GM12864 (cell line): ENCODE measurements around the gene SKA2.

Source experiments
- DNase-seq: peaks from one replicate; pipeline ENCODE4 v3.0.0-alpha.2; 2011; ENCODE audit warnings: low read depth
- H3K4me3 ChIP-seq: 2 replicates; pipeline ENCODE4 v1.5.1; 2011; ENCODE audit warnings: mild to moderate bottlenecking, low read depth, low read length, control low read depth
- TF ChIP-seq, protein P1 (sequence below): IDR thresholded peaks from 2 replicates; pipeline ENCODE4 v1.5.1; 2011; ENCODE audit warnings: low read depth, mild to moderate bottlenecking, moderate library complexity, low read length, control low read depth, inconsistent platforms; ENCODE audit errors: missing control alignments

SKA2 gene

DNA sequence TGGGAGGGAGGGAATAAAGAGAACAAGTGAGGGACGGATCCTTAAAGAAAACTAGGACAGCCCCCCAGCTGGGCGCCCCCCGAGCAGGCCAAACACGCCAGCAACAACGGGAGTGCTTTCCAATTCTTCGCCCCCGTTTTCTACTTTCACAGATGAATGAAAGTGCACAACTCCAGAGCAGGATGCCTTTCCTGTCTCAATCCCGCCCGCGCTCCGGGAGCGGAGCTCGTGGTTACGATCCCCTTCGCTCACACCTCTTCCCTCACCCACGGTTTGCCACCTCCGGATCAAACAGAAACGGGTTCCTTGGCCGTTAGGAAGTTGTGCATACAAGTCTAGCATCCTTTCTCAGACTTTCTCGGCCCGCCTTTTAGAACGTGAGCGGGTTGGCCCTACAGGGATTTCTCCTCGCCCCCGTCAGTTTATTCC is 680 bp downstream of the SKA2 start:
- no peak for DNase-seq
- peak overlapping the region; percentile 73 for H3K4me3 ChIP-seq
- TF ChIP-seq, protein P1, sequence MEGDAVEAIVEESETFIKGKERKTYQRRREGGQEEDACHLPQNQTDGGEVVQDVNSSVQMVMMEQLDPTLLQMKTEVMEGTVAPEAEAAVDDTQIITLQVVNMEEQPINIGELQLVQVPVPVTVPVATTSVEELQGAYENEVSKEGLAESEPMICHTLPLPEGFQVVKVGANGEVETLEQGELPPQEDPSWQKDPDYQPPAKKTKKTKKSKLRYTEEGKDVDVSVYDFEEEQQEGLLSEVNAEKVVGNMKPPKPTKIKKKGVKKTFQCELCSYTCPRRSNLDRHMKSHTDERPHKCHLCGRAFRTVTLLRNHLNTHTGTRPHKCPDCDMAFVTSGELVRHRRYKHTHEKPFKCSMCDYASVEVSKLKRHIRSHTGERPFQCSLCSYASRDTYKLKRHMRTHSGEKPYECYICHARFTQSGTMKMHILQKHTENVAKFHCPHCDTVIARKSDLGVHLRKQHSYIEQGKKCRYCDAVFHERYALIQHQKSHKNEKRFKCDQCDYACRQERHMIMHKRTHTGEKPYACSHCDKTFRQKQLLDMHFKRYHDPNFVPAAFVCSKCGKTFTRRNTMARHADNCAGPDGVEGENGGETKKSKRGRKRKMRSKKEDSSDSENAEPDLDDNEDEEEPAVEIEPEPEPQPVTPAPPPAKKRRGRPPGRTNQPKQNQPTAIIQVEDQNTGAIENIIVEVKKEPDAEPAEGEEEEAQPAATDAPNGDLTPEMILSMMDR: no peak

DNA sequence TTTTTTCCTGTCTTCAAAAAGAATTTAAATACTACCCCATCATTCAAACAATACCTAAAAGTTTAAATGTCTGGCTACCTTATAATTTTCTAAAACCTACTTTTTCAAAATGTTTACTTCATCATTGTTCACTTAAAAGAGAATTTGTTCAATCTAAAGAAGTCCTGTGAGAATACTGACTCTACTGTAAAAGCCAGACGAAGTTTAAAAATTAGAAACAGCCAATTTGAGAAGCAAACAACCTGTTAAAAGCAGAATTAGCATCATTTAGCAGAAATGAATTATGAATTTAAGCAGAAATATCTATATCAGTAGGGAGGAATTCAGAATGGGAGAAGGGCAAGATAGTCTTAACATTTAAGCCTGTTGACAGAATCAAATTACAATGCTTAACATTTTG is 2.1 kb downstream of the SKA2 start:
- peak overlapping the region; percentile 73; the same call in 1 of the 2 replicates for H3K4me3 ChIP-seq
- TF ChIP-seq, protein P1: no peak

GRCh38 chr17:59151591-59151990 is 3.4 kb downstream of the SKA2 start:
- H3K4me3 ChIP-seq: no peak overlapping the region
- DNase-seq: no peak
- TF ChIP-seq, protein P1: no peak

More for the DNA sequence above, 2.1 kb downstream of the SKA2 start:
- DNase-seq: no peak

DNA sequence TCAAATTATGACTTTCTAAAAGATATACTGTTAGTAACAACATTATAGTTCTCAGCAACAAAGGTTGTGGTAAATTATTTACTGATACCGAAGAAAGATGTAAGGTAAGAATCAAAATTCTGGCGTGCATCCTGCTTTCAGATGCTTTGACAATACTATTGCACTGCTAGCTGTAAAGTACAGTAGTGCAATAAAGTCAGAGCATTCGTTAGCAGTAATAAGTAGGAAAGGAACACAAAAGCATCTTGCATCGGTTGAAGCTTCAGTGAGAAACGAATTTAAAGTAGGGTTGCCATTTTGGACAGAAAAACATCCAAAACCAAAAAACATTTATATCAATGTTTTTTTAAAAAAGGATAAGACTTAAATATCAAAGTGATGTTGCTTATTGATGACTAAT is 4.0 kb downstream of the SKA2 start:
- H3K4me3 ChIP-seq: no peak overlapping the region
- TF ChIP-seq, protein P1: no peak
- DNase-seq: no peak

DNA sequence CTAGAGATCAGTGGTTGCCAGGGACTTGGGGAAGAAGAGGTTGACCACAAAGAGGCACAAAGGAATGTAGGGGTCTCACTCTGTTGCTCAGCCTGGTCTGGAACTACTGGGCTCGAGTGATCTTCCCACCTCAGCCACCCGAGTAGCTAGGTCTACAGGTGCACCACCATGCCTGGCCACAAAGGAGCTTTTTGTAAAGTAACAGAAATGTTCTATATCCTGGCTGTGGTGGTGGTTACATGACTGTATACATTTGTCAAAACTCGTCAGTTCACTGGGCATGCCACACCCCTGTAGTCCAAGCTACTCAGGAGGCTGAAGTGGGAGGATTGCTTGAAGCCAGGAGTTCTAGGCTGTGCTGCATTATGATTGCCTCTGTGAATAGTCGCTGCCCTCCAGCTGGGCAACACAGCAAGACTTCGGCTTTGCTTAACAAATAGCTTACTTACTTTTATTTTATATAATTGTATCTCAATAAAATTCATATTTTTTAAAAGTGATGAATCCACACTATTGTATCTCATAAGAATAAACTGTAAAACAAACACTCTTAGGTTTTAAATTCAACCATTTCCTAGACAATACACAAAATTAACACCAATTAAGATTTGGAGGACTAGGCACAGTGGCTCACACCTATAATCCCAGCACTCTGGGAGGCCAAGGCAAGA is 5.0 kb downstream of the SKA2 start:
- H3K4me3 ChIP-seq: no peak overlapping the region
- DNase-seq: no peak
- TF ChIP-seq, protein P1: no peak

DNA sequence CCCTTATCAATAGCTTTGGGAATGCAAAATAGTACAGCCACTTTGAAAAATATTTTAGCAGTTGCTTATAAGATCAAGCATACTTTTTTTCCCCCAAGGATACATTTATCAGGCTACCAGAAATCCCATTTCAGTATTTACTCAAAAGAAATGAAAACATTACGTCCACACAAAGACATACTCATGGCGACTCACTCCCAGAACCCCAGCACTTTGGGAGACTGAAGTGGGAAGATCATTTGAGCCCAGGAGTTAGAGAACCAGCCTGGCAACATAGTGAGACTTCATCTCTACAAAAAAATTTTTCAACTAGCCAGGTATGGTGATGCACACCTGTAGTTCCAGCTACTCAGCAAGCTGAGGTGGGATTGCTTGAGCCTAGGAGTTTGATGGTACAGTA is 5.9 kb downstream of the SKA2 start:
- TF ChIP-seq, protein P1: no peak
- no peak for DNase-seq
- no peak overlapping the region for H3K4me3 ChIP-seq

DNA sequence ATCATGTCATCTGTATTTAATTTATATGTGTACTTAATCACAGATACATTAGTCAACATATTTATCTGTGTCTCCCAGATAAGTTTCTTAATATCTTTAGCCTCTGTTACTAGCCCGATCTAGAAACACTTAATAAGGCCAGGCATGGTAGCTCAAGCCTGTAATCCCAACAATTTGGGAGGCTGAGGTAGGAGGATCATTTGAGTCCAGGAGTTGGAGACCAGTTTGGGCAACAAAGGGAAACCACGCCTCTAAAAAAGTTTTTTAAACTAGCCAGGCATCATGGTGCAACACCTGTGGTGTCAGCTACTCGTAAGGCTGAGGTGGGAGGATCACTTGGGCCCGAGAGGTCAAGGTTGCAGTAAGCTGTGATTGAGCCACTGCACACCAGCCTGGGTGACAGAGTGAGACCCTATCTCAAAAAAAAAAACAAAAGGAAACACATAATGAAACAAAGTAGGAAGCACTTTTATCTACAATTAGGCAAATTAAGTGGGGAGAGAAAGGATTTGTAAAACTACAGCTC is 9.4 kb downstream of the SKA2 start:
- DNase-seq: no peak
- H3K4me3 ChIP-seq: no peak overlapping the region
- TF ChIP-seq, protein P1: no peak
